ENCODE measurements around the gene THSD7A. TPM values are rescaled to one million over a fixed set of nuclear protein-coding genes. Genes with fewer than 3 reads are reported as not detected.

Gene THSD7A
- total RNA-seq, 1 donor from 2014 or later, result 0.28 TPM

DNA sequence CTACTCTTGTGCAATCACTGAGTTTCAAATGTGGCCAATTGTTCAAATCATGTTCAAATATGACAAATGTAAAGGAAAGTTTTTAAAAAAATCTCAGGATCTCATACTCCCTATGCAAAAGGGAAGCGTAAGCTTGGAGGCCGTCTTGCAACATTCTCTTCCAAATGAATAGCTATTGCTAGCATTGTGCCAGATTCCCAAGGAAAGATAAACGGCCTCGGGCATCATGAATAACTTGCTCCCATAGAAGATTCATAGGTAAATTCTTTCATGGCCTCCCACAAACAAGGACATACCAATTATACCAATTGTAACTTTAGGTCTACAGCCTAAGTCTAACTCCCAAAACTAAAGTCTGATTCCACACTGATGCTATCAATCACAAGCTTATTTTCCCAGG, 416.9 kb downstream of the THSD7A start:
- Mint-ChIP-seq H3K27ac (no peak overlapping the region), H3K27me3 (ENCODE audit: insufficient read depth, low read depth) (peaks cover 2% of the 10 kb centered on the region), H3K4me3 (no peak overlapping the region)

DNA sequence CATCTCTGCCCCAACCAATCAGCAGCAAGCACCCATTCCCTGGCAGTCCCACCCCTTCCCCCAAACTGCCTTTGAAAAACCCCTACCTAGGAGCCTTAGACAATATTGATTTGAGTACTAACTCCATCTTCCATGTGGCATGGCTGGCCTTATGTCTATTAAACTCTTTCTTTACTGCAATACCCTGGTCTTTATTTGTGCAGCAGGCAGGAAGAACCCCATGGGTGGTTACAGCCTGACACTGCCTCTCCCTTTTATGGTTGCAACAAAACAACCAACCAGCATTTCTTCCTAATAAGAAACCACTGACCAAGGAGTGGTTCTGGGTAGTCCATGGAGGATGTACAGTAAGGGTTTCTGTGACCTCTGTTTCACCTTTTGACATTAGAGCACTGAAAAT, 418.1 kb downstream of the THSD7A start:
- Mint-ChIP-seq H3K4me1 (peaks cover 12% of the 10 kb centered on the region), H3K27me3 (ENCODE audit: insufficient read depth, low read depth) (peaks cover 2% of the 10 kb centered on the region), H3K36me3 (no peaks in the 10 kb centered on the region), H3K9me3 (peaks cover 9% of the 10 kb centered on the region), H3K27ac (no peak overlapping the region), H3K4me3 (no peak overlapping the region)
- Histone ChIP-seq H3K79me2 (ENCODE audit: low read depth) (no peaks in the 10 kb centered on the region), H3F3A (ENCODE audit: low read depth) (no peaks in the 10 kb centered on the region), H4K20me1 (ENCODE audit: low read depth) (no peaks in the 10 kb centered on the region), H2AFZ (replicated peaks) (no peak overlapping the region), H3K36me3 (no peaks in the 10 kb centered on the region), H3K9me3 (ENCODE audit: low read depth) (no peaks in the 10 kb centered on the region), H3K4me3 (no peak overlapping the region), H3K27me3 (no peaks in the 10 kb centered on the region), H3K4me2 (no peak overlapping the region), H3K9ac (no peak overlapping the region), H3K4me1 (peaks cover 3% of the 10 kb centered on the region), H3K27ac (no peak overlapping the region)
- no peak for TF ChIP-seq EZH2phosphoT487 (IDR thresholded peaks at IDR 0.05)
- TF ChIP-seq, protein P1, sequence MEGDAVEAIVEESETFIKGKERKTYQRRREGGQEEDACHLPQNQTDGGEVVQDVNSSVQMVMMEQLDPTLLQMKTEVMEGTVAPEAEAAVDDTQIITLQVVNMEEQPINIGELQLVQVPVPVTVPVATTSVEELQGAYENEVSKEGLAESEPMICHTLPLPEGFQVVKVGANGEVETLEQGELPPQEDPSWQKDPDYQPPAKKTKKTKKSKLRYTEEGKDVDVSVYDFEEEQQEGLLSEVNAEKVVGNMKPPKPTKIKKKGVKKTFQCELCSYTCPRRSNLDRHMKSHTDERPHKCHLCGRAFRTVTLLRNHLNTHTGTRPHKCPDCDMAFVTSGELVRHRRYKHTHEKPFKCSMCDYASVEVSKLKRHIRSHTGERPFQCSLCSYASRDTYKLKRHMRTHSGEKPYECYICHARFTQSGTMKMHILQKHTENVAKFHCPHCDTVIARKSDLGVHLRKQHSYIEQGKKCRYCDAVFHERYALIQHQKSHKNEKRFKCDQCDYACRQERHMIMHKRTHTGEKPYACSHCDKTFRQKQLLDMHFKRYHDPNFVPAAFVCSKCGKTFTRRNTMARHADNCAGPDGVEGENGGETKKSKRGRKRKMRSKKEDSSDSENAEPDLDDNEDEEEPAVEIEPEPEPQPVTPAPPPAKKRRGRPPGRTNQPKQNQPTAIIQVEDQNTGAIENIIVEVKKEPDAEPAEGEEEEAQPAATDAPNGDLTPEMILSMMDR (IDR thresholded peaks at IDR 0.05), result no peak
- TF ChIP-seq EZH2 (IDR thresholded peaks at IDR 0.05), result no peak
- DNase-seq (ENCODE audit: low spot score), result no peak

More for the DNA sequence above, 416.9 kb downstream of the THSD7A start:
- H3K36me3 Mint-ChIP-seq, result peaks cover 3% of the 10 kb centered on the region
- no peaks in the 10 kb centered on the region for H3K79me2 ChIP-seq (ENCODE audit: low read depth)
- H3K4me1 ChIP-seq, result peaks cover 3% of the 10 kb centered on the region
- H3K4me2 ChIP-seq, result no peak overlapping the region
- no peak overlapping the region for H3K4me3 ChIP-seq
- no peak overlapping the region for H3K27ac ChIP-seq
- no peak overlapping the region for H3K9ac ChIP-seq
- H3K9me3 Mint-ChIP-seq, result peaks cover 17% of the 10 kb centered on the region
- H3K4me1 Mint-ChIP-seq, result peaks cover 12% of the 10 kb centered on the region
- no peaks in the 10 kb centered on the region for H3K27me3 ChIP-seq
- H3K9me3 ChIP-seq (ENCODE audit: low read depth), result no peaks in the 10 kb centered on the region
- no peaks in the 10 kb centered on the region for H3K36me3 ChIP-seq
- H4K20me1 ChIP-seq (ENCODE audit: low read depth), result no peaks in the 10 kb centered on the region
- TF ChIP-seq, protein P1 (IDR thresholded peaks at IDR 0.05), result no peak
- no peak for TF ChIP-seq EZH2phosphoT487 (IDR thresholded peaks at IDR 0.05)
- TF ChIP-seq EZH2 (IDR thresholded peaks at IDR 0.05), result no peak
- H2AFZ ChIP-seq (replicated peaks), result no peak overlapping the region
- no peaks in the 10 kb centered on the region for H3F3A ChIP-seq (ENCODE audit: low read depth)
- no peak for DNase-seq (ENCODE audit: low spot score)

DNA sequence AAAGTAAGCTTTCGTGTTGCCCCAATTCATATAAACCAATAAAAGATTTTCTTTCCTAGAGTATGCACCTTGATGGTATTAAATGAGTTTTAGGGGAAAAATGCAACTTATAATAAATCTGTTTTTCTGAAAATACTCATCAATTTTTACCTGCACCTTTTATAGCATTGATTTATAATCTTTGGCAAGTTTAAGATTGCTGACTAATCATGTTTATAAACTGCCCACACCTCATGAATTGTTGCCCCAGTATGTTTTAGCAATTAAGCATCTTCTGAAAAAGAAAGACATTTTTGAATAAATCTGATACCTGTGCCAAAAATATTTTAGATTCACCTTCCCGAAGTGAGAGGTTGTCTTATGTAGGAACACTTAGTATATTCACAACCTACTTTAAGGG, 420.0 kb downstream of the THSD7A start:
- peaks cover 3% of the 10 kb centered on the region for H3K4me1 ChIP-seq
- Mint-ChIP-seq H3K36me3 (no peaks in the 10 kb centered on the region), H3K27ac (no peak overlapping the region), H3K4me1 (peaks cover 12% of the 10 kb centered on the region), H3K4me3 (no peak overlapping the region), H3K9me3 (peaks cover 9% of the 10 kb centered on the region), H3K27me3 (ENCODE audit: insufficient read depth, low read depth) (peaks cover 2% of the 10 kb centered on the region)
- H3K27ac ChIP-seq, result no peak overlapping the region
- no peak overlapping the region for H3K4me2 ChIP-seq
- no peak overlapping the region for H3K4me3 ChIP-seq
- TF ChIP-seq, protein P1 (IDR thresholded peaks at IDR 0.05), result no peak
- TF ChIP-seq EZH2phosphoT487 (IDR thresholded peaks at IDR 0.05) (no peak), EZH2 (IDR thresholded peaks at IDR 0.05) (no peak)
- H4K20me1 ChIP-seq (ENCODE audit: low read depth), result no peaks in the 10 kb centered on the region
- DNase-seq (ENCODE audit: low spot score), result no peak
- H3K9me3 ChIP-seq (ENCODE audit: low read depth), result no peaks in the 10 kb centered on the region
- no peak overlapping the region for H3K9ac ChIP-seq
- no peaks in the 10 kb centered on the region for H3K79me2 ChIP-seq (ENCODE audit: low read depth)
- no peaks in the 10 kb centered on the region for H3F3A ChIP-seq (ENCODE audit: low read depth)
- no peak overlapping the region for H2AFZ ChIP-seq (replicated peaks)
- H3K27me3 ChIP-seq, result no peaks in the 10 kb centered on the region
- H3K36me3 ChIP-seq, result no peaks in the 10 kb centered on the region

Data from neural progenitor cell (in vitro differentiated cells).